GM12878 (cell line): Measurements from ENCODE around the gene DAD1. TPM values are rescaled to one million over a fixed set of nuclear protein-coding genes. Genes with fewer than 3 reads are reported as not detected.

Experiments
- ASH2L ChIP-seq: fragments of 300-600, 200-600 bp; sonication (generic); IDR thresholded peaks from 2 replicates; pipeline ENCODE4 v1.6.1; 2017; ENCODE audit warnings: low read depth, mild to moderate bottlenecking, borderline replicate concordance
- ATF7 ChIP-seq: fragments of 450-650 bp; IDR thresholded peaks from 2 replicates; pipeline ENCODE4 v1.6.1; 2016; ENCODE audit warnings: low read depth, mild to moderate bottlenecking
- BCL11A ChIP-seq: IDR thresholded peaks from 2 replicates; pipeline ENCODE4 v1.6.1; 2011; ENCODE audit warnings: low read depth, low read length
- CHD1 ChIP-seq: IDR thresholded peaks from 2 replicates; pipeline ENCODE4 v1.6.1; 2012; ENCODE audit warnings: low read depth, low read length, improper control_type of control experiment
- CREM ChIP-seq: IDR thresholded peaks from 2 replicates; pipeline ENCODE4 v1.6.1; 2014; ENCODE audit warnings: antibody characterized with exemption, low read depth
- EED ChIP-seq: sonication (generic); IDR thresholded peaks from 2 replicates; pipeline ENCODE4 v1.6.1; 2016; ENCODE audit warnings: antibody characterized with exemption, low read depth
- EP300 ChIP-seq, 2 experiments: fragments of 150-350 bp in 1 of 2; IDR thresholded peaks; 2 replicates each; pipeline ENCODE4 v1.6.1; 2011 to 2012; ENCODE audit warnings: low read depth in 2 of 2, low read length in 2 of 2, borderline replicate concordance in 1 of 2, improper control_type of control experiment in 1 of 2, inconsistent platforms in 1 of 2; ENCODE audit not compliant: control insufficient read depth in 1 of 2
- ETV6 ChIP-seq, 2 experiments: fragments of 450-650 bp in 1 of 2; IDR thresholded peaks in 1 of 2; conservative IDR thresholded peaks in 1 of 2; 2 replicates each; pipeline ENCODE4 v1.6.1; 2014; ENCODE audit warnings: antibody characterized with exemption in 1 of 2, borderline replicate concordance in 1 of 2, low read depth in 1 of 2, mild to moderate bottlenecking in 1 of 2, moderate library complexity in 1 of 2
- HSF1 ChIP-seq: fragments of 150-350 bp; IDR thresholded peaks from 2 replicates; pipeline ENCODE4 v1.6.1; 2014; ENCODE audit warnings: mild to moderate bottlenecking, low read depth, low read length
- IKZF1 ChIP-seq: fragments of 450-650 bp; conservative IDR thresholded peaks from 2 replicates; pipeline ENCODE4 v1.6.1; 2017; ENCODE audit warnings: antibody characterized with exemption, mild to moderate bottlenecking
- IKZF2 ChIP-seq, 2 experiments: fragments of 450-650 bp; IDR thresholded peaks; 2 replicates each; pipeline ENCODE4 v1.6.1; 2017; ENCODE audit warnings: mild to moderate bottlenecking in 2 of 2, moderate library complexity in 2 of 2
- MEF2A ChIP-seq: IDR thresholded peaks from 2 replicates; pipeline ENCODE4 v1.6.1; 2011; ENCODE audit warnings: low read depth, mild to moderate bottlenecking, low read length, moderate library complexity; ENCODE audit not compliant: insufficient read depth
- MEF2B ChIP-seq: fragments of 450-650 bp; IDR thresholded peaks from 2 replicates; pipeline ENCODE4 v1.6.1; 2018; ENCODE audit warnings: mild to moderate bottlenecking, moderate library complexity; ENCODE audit not compliant: partially characterized antibody, poor library complexity, severe bottlenecking
- MLLT1 ChIP-seq: fragments of 450-650 bp; IDR thresholded peaks from 2 replicates; pipeline ENCODE4 v1.6.1; 2016; ENCODE audit warnings: mild to moderate bottlenecking
- MTA2 ChIP-seq: fragments of 450-650 bp; IDR thresholded peaks from 2 replicates; pipeline ENCODE4 v1.6.1; 2016; ENCODE audit warnings: low read depth, mild to moderate bottlenecking, moderate library complexity
- NBN ChIP-seq: fragments of 450-650 bp; IDR thresholded peaks from 2 replicates; pipeline ENCODE4 v1.6.1; 2016
- PAX5 ChIP-seq: IDR thresholded peaks from 2 replicates; pipeline ENCODE4 v1.6.1; 2011; ENCODE audit warnings: low read depth, low read length, borderline replicate concordance
- PAX8 ChIP-seq: fragments of 450-650 bp; IDR thresholded peaks from 2 replicates; pipeline ENCODE4 v1.6.1; 2017; ENCODE audit warnings: mild to moderate bottlenecking, moderate library complexity
- POLR2AphosphoS2 ChIP-seq: IDR thresholded peaks from 2 replicates; pipeline ENCODE4 v1.6.1; 2011; ENCODE audit warnings: low read depth, mild to moderate bottlenecking, low read length, improper control_type of control experiment, moderate library complexity
- POLR2AphosphoS5 ChIP-seq: IDR thresholded peaks from 2 replicates; pipeline ENCODE4 v1.6.1; 2011; ENCODE audit warnings: mild to moderate bottlenecking, low read length, inconsistent platforms
- POU2F2 ChIP-seq: IDR thresholded peaks from 3 replicates; pipeline ENCODE4 v1.6.1; 2011; ENCODE audit warnings: low read depth, mild to moderate bottlenecking, low read length, borderline replicate concordance
- RAD21 ChIP-seq: IDR thresholded peaks from 2 replicates; pipeline ENCODE4 v1.6.1; 2011; ENCODE audit warnings: mild to moderate bottlenecking, low read depth, low read length, moderate library complexity; ENCODE audit not compliant: insufficient read depth
- RB1 ChIP-seq: fragments of 450-650 bp; formaldehyde crosslinking; IDR thresholded peaks from 2 replicates; pipeline ENCODE4 v1.6.1; 2017; ENCODE audit warnings: mild to moderate bottlenecking, borderline replicate concordance
- SKIL ChIP-seq: fragments of 450-650 bp; IDR thresholded peaks from 2 replicates; pipeline ENCODE4 v1.6.1; 2017; ENCODE audit warnings: mild to moderate bottlenecking, low read depth, inconsistent platforms; ENCODE audit not compliant: poor library complexity, severe bottlenecking
- SRF ChIP-seq, 2 experiments: IDR thresholded peaks; 2 replicates each; pipeline ENCODE4 v1.6.1; 2011; ENCODE audit warnings: low read depth in 2 of 2, low read length in 2 of 2, mild to moderate bottlenecking in 1 of 2, moderate library complexity in 1 of 2
- TBL1XR1 ChIP-seq: IDR thresholded peaks from 2 replicates; pipeline ENCODE4 v1.6.1; 2012; ENCODE audit warnings: low read depth, low read length, improper control_type of control experiment
- TCF12 ChIP-seq: IDR thresholded peaks from 2 replicates; pipeline ENCODE4 v1.6.1; 2011; ENCODE audit warnings: low read depth, mild to moderate bottlenecking, low read length
- polyA plus RNA-seq, 11 experiments: library from polyadenylated mRNA; depleted of rRNA in 4 of 11; unstranded in 6 of 11; stranded (reverse) in 5 of 11; fragments of >200 nt; fragmentation: Nextera tagmentation in 4 of 11; fragmentation: Illumina TruSeq in 1 of 11; extraction: Ambion mirVana in 4 of 11; extraction: Trizol in 1 of 11; gene quantifications; 1 replicate in 1 of 11; 2 replicates in 10 of 11; pipeline versions ENCODE4 v1.2.1 to v1.2.3, GENCODE V29; 2011 to 2016; ENCODE audit warnings: inconsistent platforms in 2 of 11, missing spikeins in 2 of 11, low read depth in 1 of 11
- total RNA-seq, 4 experiments: library from RNA; depleted of rRNA in 3 of 4; stranded (reverse); fragments of >200 nt in 3 of 4; fragmentation: Illumina TruSeq in 1 of 4; extraction: Trizol in 1 of 4; gene quantifications; 2 replicates each; pipeline versions ENCODE4 v1.2.1 to v1.2.3, GENCODE V29; 2013 to 2021

The DAD1 gene
- total and polyA plus RNA-seq, 10 of the 15 experiments (the other 5 are each of a cell fraction or from before 2014, with no cell fraction given): 161 to 920 (median 319) TPM

GRCh38 chr14:22563987-22564386, 25.0 kb downstream of the DAD1 start (continued):
- TF ChIP-seq MTA2: peak; percentile 85
- peak; percentile 70 for TF ChIP-seq SKIL
- TF ChIP-seq MEF2B: peak; percentile 77
- peak; percentile 56 for TF ChIP-seq POLR2AphosphoS5
- TF ChIP-seq HSF1: no peak
- peak; percentile 28; the same call in 1 of the 2 replicates for TF ChIP-seq CREM
- TF ChIP-seq RB1: no peak
- peak; percentile 35; the same call in 1 of the 2 replicates for TF ChIP-seq PAX5
- peak; percentile 80; the same call in 1 of the 2 replicates for TF ChIP-seq POLR2AphosphoS2
- no peak for TF ChIP-seq CHD1
- TF ChIP-seq PAX8: no peak
- TF ChIP-seq MLLT1: peak; percentile 62
- TF ChIP-seq EED: 0 out of 2 replicates have a peak, but pooled peaks have one; percentile 15
- no peak for TF ChIP-seq ETV6 (conservative IDR thresholded peaks at IDR 0.05 in 1 of 2, IDR thresholded peaks at IDR 0.05 in 1 of 2; ENCODE audit: borderline replicate concordance in 1 of 2, low read depth in 1 of 2)
- peak; percentile 63 for TF ChIP-seq IKZF1
- peak; percentile 64; the same call in 1 of the 2 replicates for TF ChIP-seq BCL11A
- 0 out of 3 replicates have a peak, but pooled peaks have one; percentile 27 for TF ChIP-seq POU2F2
- TF ChIP-seq MEF2A: peak; percentile 81; the same call in 1 of the 2 replicates
- TF ChIP-seq TBL1XR1: peak; percentile 62; the same call in 1 of the 2 replicates
- peak; percentile 13 to 45; a peak in 2 of 4 replicates for TF ChIP-seq EP300 (IDR thresholded peaks at IDR 0.05; ENCODE audit: borderline replicate concordance in 1 of 2, control insufficient read depth in 1 of 2, low read depth in 2 of 2, low read length in 2 of 2)
- TF ChIP-seq NBN: 0 out of 2 replicates have a peak, but pooled peaks have one; percentile 59
- no peak for TF ChIP-seq ASH2L
- no peak for TF ChIP-seq RAD21
- 0 out of 2 replicates have a peak, but pooled peaks have one; percentile 31 for TF ChIP-seq ATF7
- TF ChIP-seq TCF12: 0 out of 2 replicates have a peak, but pooled peaks have one; percentile 9
- peak; percentile 62 to 91; a peak in 3 of 4 replicates for TF ChIP-seq SRF (IDR thresholded peaks at IDR 0.05; ENCODE audit: low read depth in 2 of 2, low read length in 2 of 2)
- TF ChIP-seq IKZF2 (IDR thresholded peaks at IDR 0.05): peak; percentile 73 to 75; a peak in 3 of 4 replicates
